ENCODE data around the gene MOB3A. TPM values are rescaled to one million over a fixed set of nuclear protein-coding genes. Genes with fewer than 3 reads are reported as not detected.

The MOB3A gene
- total and polyA plus RNA-seq, 9 of the 15 experiments (the other 6 are each of a cell fraction or from before 2014, with no cell fraction given), result 1.1 to 24.1 (median 6.0) TPM

DNA sequence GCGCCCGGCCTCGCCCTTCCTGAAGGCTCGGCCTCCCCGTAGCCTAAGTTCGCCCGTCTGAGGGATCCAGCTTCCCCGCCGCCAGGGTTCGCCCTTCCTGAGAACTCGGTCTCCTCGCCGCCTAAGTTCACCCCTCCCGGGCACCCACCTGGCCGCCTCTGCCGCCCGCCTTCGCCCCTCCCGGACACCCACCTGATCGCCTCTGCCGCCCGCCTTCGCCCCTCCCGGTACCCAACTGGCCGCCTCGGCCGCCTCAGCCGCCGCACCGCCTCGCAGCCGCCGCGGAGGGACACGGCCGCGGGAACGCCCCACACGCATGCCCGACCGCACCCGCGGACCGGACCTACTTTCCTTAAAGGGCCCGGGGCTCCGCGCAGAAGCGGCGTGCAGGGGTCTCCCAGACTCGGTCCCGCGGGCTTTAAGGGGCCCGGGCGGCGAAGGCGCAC, at the start of gene MOB3A (continued):
- TF ChIP-seq, protein P1, sequence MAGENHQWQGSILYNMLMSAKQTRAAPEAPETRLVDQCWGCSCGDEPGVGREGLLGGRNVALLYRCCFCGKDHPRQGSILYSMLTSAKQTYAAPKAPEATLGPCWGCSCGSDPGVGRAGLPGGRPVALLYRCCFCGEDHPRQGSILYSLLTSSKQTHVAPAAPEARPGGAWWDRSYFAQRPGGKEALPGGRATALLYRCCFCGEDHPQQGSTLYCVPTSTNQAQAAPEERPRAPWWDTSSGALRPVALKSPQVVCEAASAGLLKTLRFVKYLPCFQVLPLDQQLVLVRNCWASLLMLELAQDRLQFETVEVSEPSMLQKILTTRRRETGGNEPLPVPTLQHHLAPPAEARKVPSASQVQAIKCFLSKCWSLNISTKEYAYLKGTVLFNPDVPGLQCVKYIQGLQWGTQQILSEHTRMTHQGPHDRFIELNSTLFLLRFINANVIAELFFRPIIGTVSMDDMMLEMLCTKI (IDR thresholded peaks at IDR 0.05; ENCODE audit: partially characterized antibody), result no peak
- TF ChIP-seq TEAD4 (IDR thresholded peaks at IDR 0.05; ENCODE audit: low read length) (no peak; the same call in 1 of the 2 replicates), TEAD4 (CRISPR knock-in tag; IDR thresholded peaks at IDR 0.05; ENCODE audit: borderline replicate concordance) (peak; percentile 54; the same call in 1 of the 2 replicates), ETV5 (CRISPR knock-in tag; IDR thresholded peaks at IDR 0.05; ENCODE audit: low read depth) (peak; percentile 84), ZNF444 (CRISPR knock-in tag; IDR thresholded peaks at IDR 0.05) (no peak), ZNF263 (CRISPR knock-in tag; IDR thresholded peaks at IDR 0.05; ENCODE audit: borderline replicate concordance) (peak; percentile 80; the same call in 1 of the 2 replicates), ZFX (CRISPR knock-in tag; IDR thresholded peaks at IDR 0.05) (peak; percentile 79), CBX3 (IDR thresholded peaks at IDR 0.05; ENCODE audit: borderline replicate concordance in 1 of 2, low read length in 2 of 2) (0 out of 3 replicates have a peak, but pooled peaks of 1 of the 2 experiments have one; percentile 22), GATAD2B (IDR thresholded peaks at IDR 0.05; ENCODE audit: borderline replicate concordance) (peak; percentile 93), CCNT2 (IDR thresholded peaks at IDR 0.05; ENCODE audit: borderline replicate concordance, extremely low read depth, insufficient read length, low read depth, low read length) (peak; percentile 71), NCOR1 (IDR thresholded peaks at IDR 0.05) (no peak; the same call in 1 of the 2 replicates), ETS2 (tag; IDR thresholded peaks at IDR 0.05; ENCODE audit: borderline replicate concordance, poor library complexity, severe bottlenecking) (peak; percentile 48), XRCC5 (IDR thresholded peaks at IDR 0.05; ENCODE audit: low read depth, low read length) (peak; percentile 86; the same call in 1 of the 2 replicates), HCFC1 (IDR thresholded peaks at IDR 0.05; ENCODE audit: low read depth, low read length) (peak; percentile 42; the same call in 1 of the 2 replicates), SIN3A (IDR thresholded peaks at IDR 0.05; ENCODE audit: borderline replicate concordance in 2 of 2, control insufficient read depth in 1 of 2, low read depth in 2 of 2, low read length in 2 of 2) (peak; percentile 86 to 88; a peak in 3 of 4 replicates), SOX6 (IDR thresholded peaks at IDR 0.05) (peak; percentile 54; the same call in 1 of the 2 replicates), PHB (CRISPR knock-in tag; IDR thresholded peaks at IDR 0.05) (no peak), ELF2 (CRISPR knock-in tag; IDR thresholded peaks at IDR 0.05) (peak; percentile 72; the same call in 1 of the 2 replicates)
- TF ChIP-seq, protein P2, sequence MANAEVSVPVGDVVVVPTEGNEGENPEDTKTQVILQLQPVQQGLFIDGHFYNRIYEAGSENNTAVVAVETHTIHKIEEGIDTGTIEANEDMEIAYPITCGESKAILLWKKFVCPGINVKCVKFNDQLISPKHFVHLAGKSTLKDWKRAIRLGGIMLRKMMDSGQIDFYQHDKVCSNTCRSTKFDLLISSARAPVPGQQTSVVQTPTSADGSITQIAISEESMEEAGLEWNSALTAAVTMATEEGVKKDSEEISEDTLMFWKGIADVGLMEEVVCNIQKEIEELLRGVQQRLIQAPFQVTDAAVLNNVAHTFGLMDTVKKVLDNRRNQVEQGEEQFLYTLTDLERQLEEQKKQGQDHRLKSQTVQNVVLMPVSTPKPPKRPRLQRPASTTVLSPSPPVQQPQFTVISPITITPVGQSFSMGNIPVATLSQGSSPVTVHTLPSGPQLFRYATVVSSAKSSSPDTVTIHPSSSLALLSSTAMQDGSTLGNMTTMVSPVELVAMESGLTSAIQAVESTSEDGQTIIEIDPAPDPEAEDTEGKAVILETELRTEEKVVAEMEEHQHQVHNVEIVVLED (CRISPR knock-in tag; IDR thresholded peaks at IDR 0.05), result peak; percentile 79
- TF ChIP-seq, protein P3, sequence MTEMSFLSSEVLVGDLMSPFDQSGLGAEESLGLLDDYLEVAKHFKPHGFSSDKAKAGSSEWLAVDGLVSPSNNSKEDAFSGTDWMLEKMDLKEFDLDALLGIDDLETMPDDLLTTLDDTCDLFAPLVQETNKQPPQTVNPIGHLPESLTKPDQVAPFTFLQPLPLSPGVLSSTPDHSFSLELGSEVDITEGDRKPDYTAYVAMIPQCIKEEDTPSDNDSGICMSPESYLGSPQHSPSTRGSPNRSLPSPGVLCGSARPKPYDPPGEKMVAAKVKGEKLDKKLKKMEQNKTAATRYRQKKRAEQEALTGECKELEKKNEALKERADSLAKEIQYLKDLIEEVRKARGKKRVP (CRISPR knock-in tag; IDR thresholded peaks at IDR 0.05), result no peak
- TF ChIP-seq, protein P4, sequence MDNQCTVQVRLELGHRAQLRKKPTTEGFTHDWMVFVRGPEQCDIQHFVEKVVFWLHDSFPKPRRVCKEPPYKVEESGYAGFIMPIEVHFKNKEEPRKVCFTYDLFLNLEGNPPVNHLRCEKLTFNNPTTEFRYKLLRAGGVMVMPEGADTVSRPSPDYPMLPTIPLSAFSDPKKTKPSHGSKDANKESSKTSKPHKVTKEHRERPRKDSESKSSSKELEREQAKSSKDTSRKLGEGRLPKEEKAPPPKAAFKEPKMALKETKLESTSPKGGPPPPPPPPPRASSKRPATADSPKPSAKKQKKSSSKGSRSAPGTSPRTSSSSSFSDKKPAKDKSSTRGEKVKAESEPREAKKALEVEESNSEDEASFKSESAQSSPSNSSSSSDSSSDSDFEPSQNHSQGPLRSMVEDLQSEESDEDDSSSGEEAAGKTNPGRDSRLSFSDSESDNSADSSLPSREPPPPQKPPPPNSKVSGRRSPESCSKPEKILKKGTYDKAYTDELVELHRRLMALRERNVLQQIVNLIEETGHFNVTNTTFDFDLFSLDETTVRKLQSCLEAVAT (IDR thresholded peaks at IDR 0.05), result 0 out of 4 replicates have a peak, but pooled peaks of 1 of the 2 experiments have one; percentile 55
- TF ChIP-seq, protein P5, sequence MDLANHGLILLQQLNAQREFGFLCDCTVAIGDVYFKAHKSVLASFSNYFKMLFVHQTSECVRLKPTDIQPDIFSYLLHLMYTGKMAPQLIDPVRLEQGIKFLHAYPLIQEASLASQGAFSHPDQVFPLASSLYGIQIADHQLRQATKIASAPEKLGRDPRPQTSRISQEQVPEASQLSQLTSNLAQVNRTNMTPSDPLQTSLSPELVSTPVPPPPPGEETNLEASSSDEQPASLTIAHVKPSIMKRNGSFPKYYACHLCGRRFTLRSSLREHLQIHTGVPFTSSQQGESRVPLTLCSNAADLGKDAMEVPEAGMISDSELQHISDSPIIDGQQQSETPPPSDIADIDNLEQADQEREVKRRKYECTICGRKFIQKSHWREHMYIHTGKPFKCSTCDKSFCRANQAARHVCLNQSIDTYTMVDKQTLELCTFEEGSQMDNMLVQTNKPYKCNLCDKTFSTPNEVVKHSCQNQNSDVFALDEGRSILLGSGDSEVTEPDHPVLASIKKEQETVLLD (IDR thresholded peaks at IDR 0.05), result no peak

Data from K562 (cell line).